Liver (tissue), 9 donors: ENCODE measurements around the gene SYNE4. TPM values are rescaled to one million over a fixed set of nuclear protein-coding genes. Genes with fewer than 3 reads are reported as not detected.
"Not testable (repeated sequence)": the region's sequence is repeated elsewhere in the genome, so short reads cannot be mapped to it uniquely, and the experiment has no call there.

Source experiments
- DNase-seq: peaks from one replicate; pipeline ENCODE4 v3.0.0-alpha.2; 2017; ENCODE audit warnings: low spot score
- H3K27ac ChIP-seq, 2 donors: one replicate each; pipeline ENCODE4 v1.7.0; 2013; ENCODE audit warnings: inconsistent platforms in 2 of 2, low read length in 2 of 2, control low read depth in 1 of 2, low read depth in 1 of 2, mild to moderate bottlenecking in 1 of 2
- H3K27me3 ChIP-seq, 4 donors: one replicate each; pipeline versions ENCODE4 v1.6.1 to v1.7.0; 2013; ENCODE audit warnings: low read length in 3 of 4, inconsistent platforms in 1 of 4, mild to moderate bottlenecking in 1 of 4, moderate library complexity in 1 of 4; ENCODE audit not compliant: control insufficient read depth in 4 of 4, insufficient read depth in 4 of 4
- H3K36me3 ChIP-seq, 4 donors: one replicate each; pipeline versions ENCODE4 v1.6.1 to v1.7.0; 2013; ENCODE audit warnings: low read length in 3 of 4, mild to moderate bottlenecking in 3 of 4, low read depth in 1 of 4, moderate library complexity in 1 of 4; ENCODE audit not compliant: control insufficient read depth in 4 of 4, insufficient read depth in 3 of 4
- H3K4me1 ChIP-seq, 4 donors: one replicate each; pipeline versions ENCODE4 v1.6.1 to v1.7.0; 2013; ENCODE audit warnings: low read length in 3 of 4, mild to moderate bottlenecking in 3 of 4, moderate library complexity in 1 of 4; ENCODE audit not compliant: control insufficient read depth in 4 of 4, insufficient read depth in 4 of 4
- H3K4me3 ChIP-seq, 3 donors: one replicate each; pipeline versions ENCODE4 v1.6.1 to v1.7.0; 2013; ENCODE audit warnings: low read length in 3 of 3, control low read depth in 1 of 3, low read depth in 1 of 3, mild to moderate bottlenecking in 1 of 3
- H3K9ac ChIP-seq, 2 donors: one replicate each; pipeline ENCODE4 v1.7.0; 2013; ENCODE audit warnings: low read length in 2 of 2, mild to moderate bottlenecking in 2 of 2, moderate library complexity in 2 of 2, control low read depth in 1 of 2, low read depth in 1 of 2
- H3K9me3 ChIP-seq, 4 donors: one replicate each; pipeline versions ENCODE4 v1.6.1 to v1.7.0; 2013; ENCODE audit warnings: low read length in 3 of 4; ENCODE audit not compliant: control insufficient read depth in 4 of 4
- ATF3 ChIP-seq: IDR thresholded peaks from 2 replicates; pipeline ENCODE4 v1.6.1; 2016; ENCODE audit warnings: antibody characterized with exemption
- CTCF ChIP-seq: fragments of 150-350 bp; IDR thresholded peaks from 2 replicates; pipeline ENCODE4 v1.5.1; 2017; ENCODE audit warnings: improper control_type of control experiment, low read depth, low read length; ENCODE audit not compliant: missing input control
- EGR1 ChIP-seq, 2 donors: IDR thresholded peaks; 2 replicates each; pipeline ENCODE4 v1.6.1; 2016 to 2018; ENCODE audit warnings: antibody characterized with exemption in 2 of 2, low read depth in 2 of 2
- FOXA1 ChIP-seq: IDR thresholded peaks from 2 replicates; pipeline ENCODE4 v1.6.1; 2016; ENCODE audit warnings: antibody characterized with exemption
- FOXA2 ChIP-seq: IDR thresholded peaks from 2 replicates; pipeline ENCODE4 v1.6.1; 2016; ENCODE audit warnings: antibody characterized with exemption
- GABPA ChIP-seq, 2 donors: IDR thresholded peaks in 1 of 2; conservative IDR thresholded peaks in 1 of 2; 2 replicates each; pipeline ENCODE4 v1.6.1; 2016; ENCODE audit warnings: antibody characterized with exemption in 2 of 2, mild to moderate bottlenecking in 1 of 2, moderate library complexity in 1 of 2
- HNF4G ChIP-seq: IDR thresholded peaks from 2 replicates; pipeline ENCODE4 v1.6.1; 2016; ENCODE audit warnings: antibody characterized with exemption
- JUND ChIP-seq, 2 donors: IDR thresholded peaks; 2 replicates each; pipeline ENCODE4 v1.6.1; 2016; ENCODE audit warnings: antibody characterized with exemption in 2 of 2
- MAX ChIP-seq: IDR thresholded peaks from 2 replicates; pipeline ENCODE4 v1.6.1; 2016; ENCODE audit warnings: antibody characterized with exemption
- NR2F2 ChIP-seq: IDR thresholded peaks from 2 replicates; pipeline ENCODE4 v1.6.1; 2016; ENCODE audit warnings: antibody characterized with exemption
- RAD21 ChIP-seq, 2 donors: IDR thresholded peaks; 2 replicates each; pipeline ENCODE4 v1.6.1; 2016; ENCODE audit warnings: antibody characterized with exemption in 2 of 2, mild to moderate bottlenecking in 2 of 2
- REST ChIP-seq: IDR thresholded peaks from 2 replicates; pipeline ENCODE4 v1.6.1; 2016; ENCODE audit warnings: antibody characterized with exemption, mild to moderate bottlenecking
- RXRA ChIP-seq, 2 donors: IDR thresholded peaks; 2 replicates each; pipeline ENCODE4 v1.6.1; 2017 to 2018; ENCODE audit warnings: antibody characterized with exemption in 2 of 2, mild to moderate bottlenecking in 1 of 2
- SP1 ChIP-seq: IDR thresholded peaks from 2 replicates; pipeline ENCODE4 v1.6.1; 2018; ENCODE audit warnings: antibody characterized with exemption, mild to moderate bottlenecking
- TAF1 ChIP-seq: conservative IDR thresholded peaks from 2 replicates; pipeline ENCODE4 v1.6.1; 2016; ENCODE audit warnings: antibody characterized with exemption, mild to moderate bottlenecking
- YY1 ChIP-seq: IDR thresholded peaks from 2 replicates; pipeline ENCODE4 v1.6.1; 2016; ENCODE audit warnings: antibody characterized with exemption, mild to moderate bottlenecking
- ZBTB33 ChIP-seq: IDR thresholded peaks from 2 replicates; pipeline ENCODE4 v1.6.1; 2016; ENCODE audit warnings: antibody characterized with exemption
- WGBS: extraction: QIAGEN DNeasy Blood & Tissue Kit; methylation state at CpG from one replicate; pipeline ENCODE4 v1.1.7; 2013; 5-methylcytosine and 5-hydroxymethylcytosine counted together
- polyA plus RNA-seq, 2 donors: library from polyadenylated mRNA; stranded (reverse) in 1 of 2; unstranded in 1 of 2; fragments of 200-250 nt in 1 of 2; fragments of >200 nt in 1 of 2; fragmentation: Nextera tagmentation in 1 of 2; extraction: Ambion mirVana in 1 of 2; gene quantifications; one replicate each; pipeline versions ENCODE4 v1.2.1 to v1.2.3, GENCODE V29; 2013 to 2015
- total RNA-seq, 2 donors: library from RNA; depleted of rRNA; stranded (reverse); fragments of >200 nt; gene quantifications; one replicate each; pipeline ENCODE4 v1.2.3, GENCODE V29; 2014
- donor health status: healthy.
- donor health status: healthy.
- donor health status: healthy.
- donor health status: healthy.
- donor health status: healthy.

SYNE4 gene
- total and polyA plus RNA-seq, 4 donors: 1.8 to 5.7 (median 4.3) TPM

- Histone ChIP-seq H3K9ac (no peak overlapping the region), H3K27ac (no peak overlapping the region), H3K9me3 (no peaks in the 10 kb centered on the region), H3K36me3 (no peaks in the 10 kb centered on the region), H3K4me3 (no peak overlapping the region), H3K4me1 (peaks cover 0 to 4% (median 0%) of the 10 kb centered on the region in 4 donors), H3K27me3 (peaks cover 0 to 4% (median 0%) of the 10 kb centered on the region in 4 donors)
- no peak for DNase-seq
- 77% methylated on average over 8 of the region's 8 CpGs for whole genome bisulfite sequencing
- TF ChIP-seq JUND (IDR thresholded peaks at IDR 0.05): no peak
- no peak for TF ChIP-seq RAD21 (IDR thresholded peaks at IDR 0.05)
- TF ChIP-seq TAF1: no peak
- TF ChIP-seq GABPA (IDR thresholded peaks at IDR 0.05 in 1 of 2, conservative IDR thresholded peaks at IDR 0.05 in 1 of 2): no peak
- TF ChIP-seq REST: no peak
Measured at GRCh38 chr19:35983177-35983576, 25.4 kb downstream of the SYNE4 start.

GRCh38 chr19:35980997-35981396 lies 27.6 kb downstream of the SYNE4 start:
- not testable (repeated sequence) for H3K27me3 ChIP-seq, H3K27ac ChIP-seq, H3K9ac ChIP-seq, H3K9me3 ChIP-seq, H3K4me1 ChIP-seq, DNase-seq, H3K4me3 ChIP-seq, H3K36me3 ChIP-seq
- WGBS: 80% methylated on average over 4 of the region's 4 CpGs

- Histone ChIP-seq H3K27ac (no peak overlapping the region), H3K4me3 (no peak overlapping the region), H3K36me3 (no peaks in the 10 kb centered on the region), H3K27me3 (no peaks in the 10 kb centered on the region), H3K9ac (no peak overlapping the region), H3K4me1 (no peaks in the 10 kb centered on the region), H3K9me3 (no peaks in the 10 kb centered on the region)
- WGBS: 65% methylated on average over 20 of the region's 20 CpGs
- no peak for DNase-seq
- TF ChIP-seq JUND (IDR thresholded peaks at IDR 0.05) (no peak), RAD21 (IDR thresholded peaks at IDR 0.05) (no peak), YY1 (no peak), NR2F2 (no peak), FOXA2 (no peak), GABPA (IDR thresholded peaks at IDR 0.05 in 1 of 2, conservative IDR thresholded peaks at IDR 0.05 in 1 of 2) (no peak), REST (no peak), SP1 (no peak), TAF1 (no peak), ATF3 (no peak), EGR1 (IDR thresholded peaks at IDR 0.05; ENCODE audit: low read depth in 2 of 2) (no peak), HNF4G (no peak), RXRA (IDR thresholded peaks at IDR 0.05) (no peak), CTCF (no peak), ZBTB33 (no peak), MAX (no peak), FOXA1 (no peak)
Measured at GRCh38 chr19:35978832-35979365, 29.7 kb downstream of the SYNE4 start.
